GM10847 (cell line): Measurements from ENCODE around the gene ZBTB45.

ENCODE experiments used
- POLR2A ChIP-seq: IDR thresholded peaks from 2 replicates; pipeline ENCODE4 v1.6.1; 2011; ENCODE audit not compliant: insufficient read length; ENCODE audit errors: extremely low read depth

The ZBTB45 gene

DNA sequence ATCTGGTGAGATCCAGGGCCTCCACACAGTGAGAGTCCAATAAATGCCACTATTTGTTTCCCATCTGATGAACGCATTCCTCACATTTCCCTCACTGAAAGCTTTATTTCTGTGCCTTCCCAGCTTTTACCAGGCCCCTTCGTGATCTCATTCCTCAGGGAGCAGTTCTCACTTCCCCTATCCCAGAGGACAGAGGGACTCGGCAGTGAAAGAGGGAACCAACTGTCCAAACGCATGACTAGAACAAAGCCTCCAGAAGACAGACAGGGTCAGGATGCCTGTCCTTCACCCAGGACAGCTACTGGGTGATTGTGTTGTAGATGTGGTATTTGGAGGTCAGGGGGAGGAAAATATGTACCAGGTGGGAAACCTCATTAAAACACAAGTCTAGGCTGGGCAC is 2.0 kb upstream of the ZBTB45 start:
- no peak for TF ChIP-seq POLR2A

DNA sequence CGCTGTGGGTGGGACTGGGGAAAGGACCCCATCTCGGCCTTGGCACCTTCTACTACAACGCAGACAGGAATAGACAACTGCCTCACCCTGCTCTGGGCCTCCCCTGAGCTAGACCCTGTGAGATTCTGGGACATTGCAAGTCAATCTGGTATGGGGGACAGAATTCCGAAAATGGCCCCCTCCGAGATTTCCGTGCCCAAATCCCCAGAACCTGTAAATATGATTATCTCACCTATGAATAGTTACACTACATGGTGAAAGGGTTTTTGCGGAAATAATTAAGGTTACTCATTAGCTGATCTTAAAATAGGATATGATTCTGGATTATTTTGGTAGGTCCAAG is 618 bp upstream of the ZBTB45 start:
- no peak for TF ChIP-seq POLR2A

DNA sequence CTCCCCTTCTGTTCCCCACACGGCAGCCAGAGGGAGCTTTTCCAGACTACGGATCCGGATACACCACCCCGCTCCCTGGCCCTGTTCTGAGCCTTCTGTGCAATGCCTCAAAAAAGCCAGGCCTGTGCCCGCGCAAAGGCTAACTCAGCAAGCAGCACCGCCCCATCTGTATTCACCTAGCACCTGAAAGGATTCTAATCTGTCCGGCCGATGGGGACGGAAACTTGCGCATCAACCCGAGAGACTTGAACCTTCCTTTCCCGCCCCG is 589 bp downstream of the ZBTB45 start:
- no peak for TF ChIP-seq POLR2A

DNA sequence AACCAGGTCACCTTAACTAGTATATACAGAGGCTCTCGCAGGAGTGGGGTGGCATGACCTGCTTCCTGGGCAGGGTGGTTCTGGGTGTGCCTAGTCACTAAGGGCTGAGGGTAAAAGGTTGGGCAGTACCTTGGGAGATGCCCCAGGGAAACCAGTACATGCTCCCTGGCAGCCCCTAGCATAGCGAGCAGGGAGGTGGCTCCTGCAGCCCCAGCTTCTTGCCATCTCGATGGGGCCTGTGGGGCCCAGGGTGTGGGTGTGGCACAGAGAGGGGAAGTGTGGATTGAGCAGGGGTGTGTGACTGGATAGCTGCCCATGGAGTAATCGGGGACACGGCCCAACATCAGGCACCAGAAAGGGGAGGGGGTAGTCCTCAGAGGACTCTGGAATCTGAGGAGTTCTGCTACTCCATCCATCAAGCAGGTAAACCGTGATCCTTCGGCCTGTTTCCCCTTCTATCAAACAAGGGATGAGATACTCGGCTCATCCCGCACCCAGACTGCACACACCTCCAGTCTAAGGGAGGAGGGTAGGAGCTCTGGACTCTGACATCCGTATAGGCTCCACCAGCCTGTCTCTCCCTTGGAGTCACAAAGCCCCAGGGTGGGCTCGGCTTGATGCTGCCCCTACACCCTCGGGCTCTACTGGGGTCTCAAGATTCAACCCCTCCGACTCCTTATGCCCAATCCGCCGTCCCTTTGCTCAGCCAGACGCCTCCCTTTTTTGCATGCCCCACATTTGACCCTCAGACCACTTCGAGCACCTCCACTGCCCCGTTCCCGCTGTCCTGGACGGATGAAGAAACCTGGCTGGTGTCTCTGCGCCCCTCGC is 1.1 kb downstream of the ZBTB45 start:
- no peak for TF ChIP-seq POLR2A

DNA sequence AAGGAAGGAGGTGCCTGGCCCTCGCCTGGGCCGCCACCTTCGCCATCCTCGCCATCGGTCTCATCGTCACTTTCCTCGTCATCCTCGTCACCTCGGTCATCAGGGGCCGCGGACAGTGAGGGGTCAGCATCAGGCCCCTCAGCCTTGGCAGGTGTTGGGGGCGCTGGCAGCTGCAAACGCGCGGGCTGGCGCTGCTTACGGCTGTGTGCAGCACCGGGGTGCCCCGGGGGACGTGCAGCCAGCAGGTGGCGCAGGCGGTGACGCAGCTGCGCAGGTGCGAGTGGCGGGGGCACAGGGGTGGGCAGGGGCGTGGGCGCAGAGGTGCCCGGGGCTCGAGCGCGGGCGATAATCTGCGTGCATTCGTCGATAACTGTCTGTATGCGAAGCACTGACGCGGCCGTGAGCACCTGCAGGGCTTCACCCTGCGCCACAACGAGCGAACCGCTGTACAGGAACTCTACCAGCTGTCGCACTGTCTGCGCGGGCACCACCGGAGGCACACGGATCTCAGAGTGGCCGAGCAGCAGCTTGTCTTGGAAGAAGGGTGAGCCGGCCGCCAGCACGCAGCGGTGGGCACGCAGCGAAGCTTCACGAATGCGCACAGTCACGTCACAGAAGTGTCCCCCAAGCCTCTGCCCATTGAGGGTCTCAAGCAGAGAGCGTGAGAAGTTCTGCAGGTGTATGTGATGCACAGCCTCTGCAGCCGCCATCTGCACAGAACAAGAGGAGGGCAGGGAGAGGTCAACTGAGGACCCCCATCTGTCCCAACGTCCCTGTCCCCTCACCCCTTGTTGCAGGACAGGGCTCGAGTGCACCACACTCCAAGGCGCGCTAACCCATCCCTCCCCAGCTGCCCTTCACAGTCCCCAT is 2.4 kb downstream of the ZBTB45 start:
- TF ChIP-seq POLR2A = no peak

DNA sequence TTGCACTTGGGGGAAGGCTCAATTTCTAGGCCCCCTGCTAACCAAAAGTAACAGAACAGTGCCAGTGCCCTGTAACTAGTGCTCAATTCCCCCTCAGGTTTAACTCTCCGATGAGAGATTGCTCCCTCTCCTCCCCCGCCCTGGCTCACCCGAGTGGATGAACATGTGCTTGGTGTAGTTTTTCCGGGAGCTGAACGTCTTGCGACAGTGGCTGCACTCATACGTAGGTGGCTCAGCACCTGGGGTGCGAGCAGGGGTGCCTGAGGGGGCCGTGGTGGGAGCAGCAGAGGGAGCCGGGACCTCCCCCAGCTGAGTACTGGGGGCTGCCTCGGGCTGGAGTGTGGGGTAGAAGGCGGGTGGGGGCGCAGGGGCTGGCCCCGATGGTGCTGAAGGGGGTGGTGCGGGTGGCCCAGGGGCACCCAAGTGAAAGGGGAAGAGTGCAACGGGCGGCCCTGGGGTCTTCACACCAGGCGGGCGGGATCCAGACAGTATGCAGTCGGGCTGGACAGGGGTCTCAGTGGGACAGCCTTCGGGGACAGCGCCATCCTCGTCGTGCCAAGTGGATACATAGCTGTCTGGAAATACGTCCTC is 3.3 kb downstream of the ZBTB45 start:
- TF ChIP-seq POLR2A = no peak

DNA sequence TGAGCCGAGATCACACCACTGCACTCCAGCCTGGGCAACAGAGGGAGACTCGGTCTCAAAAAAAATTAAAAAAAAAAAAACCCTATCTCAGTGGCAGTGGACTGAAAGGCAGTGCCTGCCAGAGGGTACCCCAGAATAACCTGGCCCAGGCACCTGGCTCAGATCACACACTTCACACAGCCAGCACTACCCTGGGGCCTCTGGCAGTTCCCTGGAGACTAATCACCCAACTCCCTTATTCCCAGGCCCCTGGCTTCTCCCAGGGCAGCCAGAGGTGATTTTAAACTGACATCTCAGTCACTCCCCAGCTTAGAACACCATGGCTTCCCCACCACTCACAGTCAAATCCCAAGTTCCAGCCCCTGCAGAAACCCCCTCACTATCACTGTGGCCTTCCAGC is 4.4 kb downstream of the ZBTB45 start:
- TF ChIP-seq POLR2A = no peak

DNA sequence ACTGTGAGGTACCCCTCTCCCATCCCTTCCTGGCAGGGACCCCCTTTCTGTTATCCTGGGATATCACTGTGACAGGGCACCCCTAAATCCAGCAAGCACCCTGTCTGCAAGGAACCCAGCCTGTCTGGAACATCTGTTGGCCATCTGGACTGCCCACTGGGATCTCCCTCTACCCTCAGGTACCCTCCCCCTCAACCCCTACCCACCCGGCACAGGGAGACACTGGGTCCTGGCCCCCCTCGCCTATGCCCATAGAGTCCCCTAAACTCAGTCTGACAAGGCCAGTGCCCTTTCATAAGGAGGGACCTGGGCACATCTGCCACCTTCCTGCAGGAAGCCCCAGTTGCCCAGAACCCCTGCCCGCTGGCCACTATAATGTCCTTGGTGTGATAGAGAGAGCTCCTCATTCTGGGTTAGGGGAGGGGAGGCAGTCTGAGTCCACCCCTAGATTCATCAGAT is 5.0 kb downstream of the ZBTB45 start:
- no peak for TF ChIP-seq POLR2A

DNA sequence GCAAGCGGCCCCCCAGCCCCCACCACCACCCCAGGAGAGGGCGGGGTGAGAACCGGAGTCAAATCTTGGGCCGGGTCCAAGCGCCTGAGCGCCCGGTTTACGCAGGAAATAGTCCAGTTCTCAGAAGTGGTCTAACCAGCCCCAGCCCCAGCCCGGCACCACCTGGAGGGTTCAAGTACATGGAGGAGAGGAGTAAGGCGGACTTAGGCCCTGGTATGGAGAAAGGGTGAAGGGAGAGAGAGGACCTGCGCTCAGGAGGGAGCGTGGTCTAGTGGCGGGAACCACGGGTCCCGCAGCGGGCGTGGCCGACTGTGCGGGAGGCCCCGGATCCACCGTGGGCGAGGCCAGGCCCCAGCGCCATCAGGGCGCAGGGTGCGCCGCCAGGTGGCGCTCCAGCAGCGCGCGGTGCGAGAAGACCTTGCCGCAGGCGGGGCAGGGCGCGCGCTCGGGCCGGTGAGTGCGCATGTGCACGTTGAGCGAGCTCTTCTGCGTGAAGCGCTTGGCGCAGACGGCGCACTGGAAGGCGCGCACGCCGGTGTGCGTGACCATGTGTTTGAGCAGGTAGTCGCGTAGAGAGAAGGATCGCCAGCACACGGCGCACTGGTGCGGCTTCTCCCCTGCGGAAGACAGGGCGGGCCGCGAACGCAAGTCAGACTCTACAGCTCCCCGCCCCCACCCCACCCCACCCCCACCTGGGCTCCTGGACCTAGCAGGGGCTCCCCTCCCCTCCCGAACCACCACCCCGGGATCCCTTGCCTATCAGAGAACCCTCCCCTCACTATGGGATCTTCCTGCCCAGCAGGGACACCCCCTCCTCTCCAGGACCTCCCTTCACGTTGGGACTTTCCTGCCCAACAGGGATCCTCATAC is 5.7 kb downstream of the ZBTB45 start:
- peak; percentile 67 for TF ChIP-seq POLR2A

DNA sequence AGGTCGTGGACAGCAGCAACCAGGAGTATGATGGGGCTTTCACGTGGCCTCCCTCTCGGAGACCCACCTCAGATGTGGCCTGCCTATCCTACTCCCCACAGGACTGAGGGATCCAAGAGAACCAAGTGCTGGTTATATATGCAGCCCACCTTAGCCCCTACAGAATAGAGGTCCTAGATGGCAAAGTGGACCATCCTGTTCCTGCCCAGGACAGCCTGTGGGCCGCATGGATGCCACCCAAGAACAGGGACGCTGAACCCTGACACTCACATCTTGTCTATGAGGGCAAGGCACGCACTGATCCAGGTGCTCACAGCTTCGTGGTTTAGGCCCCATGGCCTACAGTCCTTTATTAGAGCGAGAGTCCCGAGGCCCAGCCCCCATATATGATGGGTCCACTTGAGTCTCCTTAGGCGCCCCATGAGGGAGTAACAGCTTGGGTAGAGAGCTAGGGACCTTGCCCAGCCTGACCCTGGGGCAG is 6.4 kb downstream of the ZBTB45 start:
- no peak for TF ChIP-seq POLR2A

DNA sequence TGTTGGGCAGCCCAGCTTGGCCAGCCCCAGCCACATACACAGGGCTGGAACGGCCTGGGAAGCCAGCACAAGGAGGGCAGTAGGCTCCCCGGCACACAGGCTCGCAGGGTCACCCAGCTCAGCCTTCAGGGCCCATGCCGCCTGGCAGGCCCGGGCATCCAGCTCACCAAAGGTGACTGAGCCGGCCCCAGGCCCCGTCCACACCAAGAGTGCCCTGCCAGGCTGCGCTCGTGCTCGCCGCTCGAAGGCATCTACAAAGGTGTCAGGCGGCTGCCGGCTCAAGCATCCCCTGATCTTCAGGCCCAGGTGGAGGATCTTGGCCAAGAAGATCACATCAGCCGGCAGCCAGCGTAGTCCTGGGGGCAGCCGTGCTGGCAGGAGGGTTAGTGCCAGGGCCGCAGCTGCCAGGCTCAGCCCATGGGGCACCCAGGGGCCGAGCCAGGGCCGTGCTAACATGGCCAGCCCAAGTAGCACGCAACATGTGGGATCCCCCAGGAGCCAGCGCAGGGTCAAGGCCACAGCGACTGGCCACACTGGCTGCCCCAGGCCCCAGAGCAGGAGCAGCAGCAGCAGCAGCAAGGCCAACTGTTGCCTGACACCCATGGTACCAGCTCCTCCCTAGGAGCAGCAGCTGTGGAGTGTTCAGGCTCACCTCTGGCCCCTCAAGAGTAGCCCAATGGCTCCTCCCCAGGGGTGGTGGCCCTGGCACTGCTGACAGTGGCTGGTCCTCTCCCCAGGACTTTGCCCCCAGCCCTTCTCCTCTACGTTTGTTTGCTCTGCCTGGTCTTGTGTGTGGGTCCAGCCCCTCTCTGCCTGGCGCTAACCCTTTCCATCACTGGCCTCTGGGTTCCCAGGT is 8.0 kb downstream of the ZBTB45 start, which contains the start of gene SLC27A5:
SLC27A5 (minus strand) TSS at position 640 of the 856 bp plus-strand sequence; CDS start at position 603, 37 bp downstream.
- TF ChIP-seq POLR2A = no peak

DNA sequence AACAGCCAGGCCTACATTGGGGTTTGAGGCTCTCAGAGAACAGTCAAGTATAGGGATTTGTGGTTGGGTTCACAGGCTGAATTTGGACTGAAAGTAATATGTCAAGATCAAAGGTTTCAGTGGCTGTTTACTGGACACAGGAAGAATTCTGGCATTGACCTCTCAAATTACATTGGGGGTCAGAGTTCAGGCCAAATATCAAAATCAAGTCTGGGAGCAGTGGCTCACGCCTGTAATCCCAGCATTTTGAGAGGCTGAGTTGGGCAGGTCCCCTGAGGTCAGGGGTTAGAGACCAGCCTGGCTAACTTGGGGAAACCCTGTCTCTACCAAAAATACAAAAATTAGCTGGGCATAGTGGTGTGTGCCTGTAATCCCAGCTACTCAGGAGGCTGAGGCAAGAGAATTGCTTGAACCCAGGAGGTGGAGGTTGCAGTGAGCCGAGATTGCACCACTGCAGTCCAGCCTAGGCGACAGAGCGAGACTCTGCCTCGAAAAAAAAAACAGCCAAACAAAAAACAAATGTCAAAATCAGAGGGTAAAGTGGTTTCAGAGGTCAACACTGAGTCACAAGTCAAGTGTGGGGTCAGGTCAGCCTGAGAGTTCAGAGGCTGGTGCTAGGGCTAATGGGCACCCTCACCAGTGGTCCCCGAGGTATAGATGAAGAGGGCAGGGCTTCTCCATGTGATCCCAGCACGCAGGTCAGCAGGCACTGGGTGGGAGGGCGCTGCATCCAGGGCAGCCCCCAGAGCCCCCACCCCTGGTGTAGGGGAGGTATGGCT is 9.3 kb downstream of the ZBTB45 start:
- no peak for TF ChIP-seq POLR2A

DNA sequence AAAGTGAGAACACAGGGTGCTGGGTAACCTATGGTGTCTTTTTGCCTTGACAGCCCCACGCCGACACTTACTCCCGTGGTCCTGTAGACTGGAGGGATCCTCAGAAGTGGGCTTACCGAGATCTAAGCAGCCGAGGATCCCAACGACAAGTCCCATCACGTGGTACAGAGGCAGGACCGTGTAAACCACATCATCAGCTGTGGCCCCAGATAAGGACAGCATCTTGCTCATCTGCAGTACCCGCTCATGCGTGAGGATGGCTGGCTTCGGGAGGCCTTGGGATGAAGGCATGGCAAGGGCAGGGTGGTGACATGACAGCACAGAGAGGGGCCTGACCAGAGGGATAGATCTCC is 9.9 kb downstream of the ZBTB45 start:
- TF ChIP-seq POLR2A = no peak
